ENCODE data around the gene CTDSPL2.
"Not testable (repeated sequence)": the region's sequence is repeated elsewhere in the genome, so short reads cannot be mapped to it uniquely, and the experiment has no call there.

Gene CTDSPL2

DNA sequence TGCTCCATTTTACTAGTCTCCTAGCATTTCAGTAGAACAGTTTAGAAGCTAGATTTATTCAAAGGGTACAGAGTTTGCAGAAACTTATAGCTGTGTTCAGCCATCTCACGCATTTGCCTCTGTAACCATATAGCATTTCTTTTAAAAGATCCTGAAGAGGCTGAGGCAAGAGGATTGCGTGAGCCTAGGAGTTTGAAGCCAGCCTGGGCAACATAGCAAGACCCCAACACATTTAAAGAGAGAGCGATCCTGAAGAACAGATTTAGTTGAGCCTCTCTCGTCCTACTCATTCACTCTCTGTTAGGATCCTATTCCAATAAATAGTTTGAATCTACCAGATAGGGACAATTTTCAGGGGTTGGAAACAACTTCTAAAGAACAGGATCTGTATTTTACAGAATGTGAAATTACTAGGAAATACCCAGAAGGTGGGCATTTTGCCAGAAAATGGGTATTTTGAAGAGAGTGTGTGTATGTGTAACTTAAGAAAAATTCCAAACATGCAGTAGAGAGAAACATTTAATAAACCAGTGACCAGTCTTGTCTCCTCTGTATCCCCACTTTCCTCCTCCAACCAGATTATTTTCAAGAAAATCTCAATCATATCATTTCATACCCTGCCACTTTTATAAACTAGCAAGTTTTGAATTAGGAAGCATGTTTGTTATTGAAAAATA lies 114.0 kb downstream of the CTDSPL2 start:
- DNase-seq (ENCODE audit: low read depth) = peak; percentile 73
- H3K4me3 ChIP-seq (ENCODE audit: low read length) = no peak overlapping the region
- TF ChIP-seq, protein P1, sequence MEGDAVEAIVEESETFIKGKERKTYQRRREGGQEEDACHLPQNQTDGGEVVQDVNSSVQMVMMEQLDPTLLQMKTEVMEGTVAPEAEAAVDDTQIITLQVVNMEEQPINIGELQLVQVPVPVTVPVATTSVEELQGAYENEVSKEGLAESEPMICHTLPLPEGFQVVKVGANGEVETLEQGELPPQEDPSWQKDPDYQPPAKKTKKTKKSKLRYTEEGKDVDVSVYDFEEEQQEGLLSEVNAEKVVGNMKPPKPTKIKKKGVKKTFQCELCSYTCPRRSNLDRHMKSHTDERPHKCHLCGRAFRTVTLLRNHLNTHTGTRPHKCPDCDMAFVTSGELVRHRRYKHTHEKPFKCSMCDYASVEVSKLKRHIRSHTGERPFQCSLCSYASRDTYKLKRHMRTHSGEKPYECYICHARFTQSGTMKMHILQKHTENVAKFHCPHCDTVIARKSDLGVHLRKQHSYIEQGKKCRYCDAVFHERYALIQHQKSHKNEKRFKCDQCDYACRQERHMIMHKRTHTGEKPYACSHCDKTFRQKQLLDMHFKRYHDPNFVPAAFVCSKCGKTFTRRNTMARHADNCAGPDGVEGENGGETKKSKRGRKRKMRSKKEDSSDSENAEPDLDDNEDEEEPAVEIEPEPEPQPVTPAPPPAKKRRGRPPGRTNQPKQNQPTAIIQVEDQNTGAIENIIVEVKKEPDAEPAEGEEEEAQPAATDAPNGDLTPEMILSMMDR (conservative IDR thresholded peaks at IDR 0.05; ENCODE audit: low read depth, low read length) = no peak

DNA sequence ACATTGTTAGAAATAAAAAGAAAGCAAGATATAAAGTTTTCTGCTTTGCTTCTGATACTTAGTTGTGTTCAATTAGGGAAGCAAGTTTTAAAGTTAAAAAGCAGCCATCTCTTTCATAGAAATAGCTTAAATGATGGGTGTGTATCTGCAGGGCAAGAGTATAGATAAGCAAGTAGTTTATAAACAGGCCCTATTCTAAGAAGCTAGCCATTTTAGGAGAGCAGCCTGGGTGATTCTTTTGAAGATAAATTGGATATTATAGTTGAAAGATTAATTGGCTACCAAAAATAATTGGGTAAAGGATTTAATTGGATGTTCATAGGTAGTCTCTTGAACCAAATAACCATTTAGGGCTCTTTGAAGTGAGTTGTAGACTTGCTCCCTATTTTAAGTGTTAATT lies 115.2 kb downstream of the CTDSPL2 start:
- no peak for DNase-seq (ENCODE audit: low read depth)
- no peak overlapping the region for H3K4me3 ChIP-seq (ENCODE audit: low read length)
- TF ChIP-seq, protein P1 (conservative IDR thresholded peaks at IDR 0.05; ENCODE audit: low read depth, low read length) = no peak

DNA sequence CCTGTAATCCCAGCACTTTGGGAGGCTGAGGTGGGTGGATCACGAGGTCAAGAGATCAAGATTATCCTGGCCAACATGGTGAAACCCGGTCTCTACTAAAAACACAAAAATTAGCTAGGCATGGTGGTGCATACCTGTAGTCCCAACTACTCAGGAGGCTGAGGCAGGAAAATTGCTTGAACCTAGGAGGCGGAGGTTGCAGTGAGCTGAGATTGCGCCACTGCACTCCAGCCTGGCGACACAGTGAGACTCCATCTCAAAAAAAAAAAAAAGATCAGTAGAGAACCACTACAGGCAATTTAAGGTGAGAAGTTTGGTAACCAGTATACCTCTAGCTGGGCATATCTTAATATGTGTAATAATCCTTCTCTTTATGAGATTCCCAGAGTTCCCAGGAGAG lies 117.3 kb downstream of the CTDSPL2 start:
- DNase-seq (ENCODE audit: low read depth); H3K4me3 ChIP-seq (ENCODE audit: low read length): not testable (repeated sequence)

DNA sequence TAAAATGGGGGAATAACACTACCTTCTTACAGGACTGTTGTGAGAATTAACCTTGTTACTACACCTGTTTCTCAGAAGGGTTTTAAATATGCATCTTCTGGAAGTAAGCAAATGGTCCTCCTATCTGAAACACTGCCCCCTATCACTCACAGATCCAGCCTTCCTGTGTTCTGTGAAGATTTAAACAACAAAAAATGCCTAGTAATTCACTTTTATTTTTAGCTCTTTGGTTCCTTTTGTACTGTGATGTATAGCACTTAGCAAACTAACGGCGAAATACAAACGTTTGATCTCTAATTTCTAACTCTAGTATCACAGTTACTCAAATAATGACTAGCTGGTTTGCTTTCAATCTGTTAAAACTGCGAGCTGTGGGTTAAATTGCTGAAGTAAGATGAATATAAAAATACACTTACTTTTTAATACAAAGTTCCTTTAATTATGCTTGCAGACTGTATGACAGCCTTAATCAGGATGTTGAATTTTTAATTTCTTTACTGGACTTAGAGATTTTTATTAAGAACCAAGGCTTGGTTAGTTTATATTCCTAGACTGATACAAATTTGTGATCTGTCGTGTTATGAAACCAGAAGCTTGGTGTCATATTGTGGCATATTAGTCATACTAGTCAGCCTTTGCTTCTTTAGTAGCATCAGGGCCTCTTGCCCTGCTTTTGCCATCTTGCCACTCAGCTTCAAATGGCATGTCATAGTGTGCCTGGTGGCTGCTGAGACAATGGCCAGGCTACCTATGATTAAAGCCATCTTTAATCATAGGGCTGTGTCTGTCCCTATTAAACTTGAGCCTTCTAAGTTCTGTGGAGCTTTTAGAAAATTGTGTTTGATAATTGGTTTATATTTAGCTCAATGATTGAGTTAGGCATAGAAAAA lies 118.7 kb downstream of the CTDSPL2 start:
- TF ChIP-seq, protein P1 (conservative IDR thresholded peaks at IDR 0.05; ENCODE audit: low read depth, low read length) = peak; percentile 54
- no peak for DNase-seq (ENCODE audit: low read depth)
- no peak overlapping the region for H3K4me3 ChIP-seq (ENCODE audit: low read length)

DNA sequence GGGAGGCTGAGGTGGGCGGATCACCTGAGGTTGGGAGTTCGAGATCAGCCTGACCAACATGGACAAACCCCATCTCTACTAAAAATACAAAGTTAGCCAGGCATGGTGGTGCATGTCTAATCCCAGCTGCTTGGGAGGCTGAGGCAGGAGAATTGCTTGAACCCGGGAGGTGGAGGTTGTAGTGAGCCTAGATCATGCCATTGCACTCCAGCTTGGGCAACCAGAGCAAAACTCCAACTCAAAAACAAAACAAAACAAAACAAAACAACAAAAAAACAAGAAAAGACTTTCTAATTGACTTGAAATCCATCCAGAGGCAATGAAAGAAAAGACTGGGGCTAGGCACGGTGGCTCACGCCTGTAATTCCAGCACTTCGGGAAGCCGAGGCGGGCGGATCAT lies 121.7 kb downstream of the CTDSPL2 start:
- H3K4me3 ChIP-seq (ENCODE audit: low read length); DNase-seq (ENCODE audit: low read depth): not testable (repeated sequence)

DNA sequence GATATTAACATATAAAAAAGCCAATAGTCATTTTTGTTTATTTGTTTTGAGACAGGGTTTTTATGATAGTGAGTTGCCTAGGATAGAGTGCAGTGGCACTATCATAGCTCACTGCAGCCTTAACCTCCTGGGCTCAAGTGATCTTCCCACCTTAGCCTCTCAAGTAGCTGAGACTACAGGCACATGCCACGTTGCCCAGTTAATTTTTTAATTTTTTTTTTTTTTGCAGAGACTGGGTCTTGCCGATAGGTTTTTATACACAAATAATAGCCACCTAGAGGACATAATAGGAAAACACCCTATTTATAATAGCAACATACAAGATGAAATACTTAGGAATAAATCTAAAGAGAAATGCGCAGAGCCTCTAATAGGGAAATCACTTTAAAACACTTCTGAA lies 122.8 kb downstream of the CTDSPL2 start:
- H3K4me3 ChIP-seq (ENCODE audit: low read length) = no peak overlapping the region
- TF ChIP-seq, protein P1 (conservative IDR thresholded peaks at IDR 0.05; ENCODE audit: low read depth, low read length) = peak; percentile 40
- peak; percentile 43 for DNase-seq (ENCODE audit: low read depth)

DNA sequence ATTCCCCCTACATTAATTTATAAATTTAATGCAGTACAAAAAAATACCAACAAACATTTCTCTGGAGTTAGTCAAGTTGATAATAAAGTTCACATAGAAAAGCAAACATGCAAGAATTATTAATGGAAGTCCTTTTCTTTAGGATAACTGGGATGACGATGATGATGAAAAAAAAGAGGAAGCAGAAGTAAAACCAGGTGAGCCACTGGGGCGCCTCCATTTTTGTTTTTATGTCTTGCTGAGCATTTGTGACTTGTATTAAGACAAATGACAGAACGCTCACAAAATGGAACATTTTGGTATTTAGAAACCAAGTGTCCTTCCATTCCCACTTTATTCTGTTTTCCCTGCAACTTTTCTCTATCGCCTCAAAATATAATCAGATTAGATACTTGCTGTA lies 123.3 kb downstream of the CTDSPL2 start:
- TF ChIP-seq, protein P1 (conservative IDR thresholded peaks at IDR 0.05; ENCODE audit: low read depth, low read length) = no peak
- no peak overlapping the region for H3K4me3 ChIP-seq (ENCODE audit: low read length)
- DNase-seq (ENCODE audit: low read depth) = no peak
